GM21390 (cell line): ENCODE results near the gene IDH2.
"Not testable (repeated sequence)": the region's sequence is repeated elsewhere in the genome, so short reads cannot be mapped to it uniquely, and the experiment has no call there.

Experiments used
- ATAC-seq: cut with Tn5 transposase; IDR thresholded peaks from one replicate; pipeline ENCODE4 v1.9.1; 2021; ENCODE audit not compliant: unreplicated experiment

IDH2 gene

DNA sequence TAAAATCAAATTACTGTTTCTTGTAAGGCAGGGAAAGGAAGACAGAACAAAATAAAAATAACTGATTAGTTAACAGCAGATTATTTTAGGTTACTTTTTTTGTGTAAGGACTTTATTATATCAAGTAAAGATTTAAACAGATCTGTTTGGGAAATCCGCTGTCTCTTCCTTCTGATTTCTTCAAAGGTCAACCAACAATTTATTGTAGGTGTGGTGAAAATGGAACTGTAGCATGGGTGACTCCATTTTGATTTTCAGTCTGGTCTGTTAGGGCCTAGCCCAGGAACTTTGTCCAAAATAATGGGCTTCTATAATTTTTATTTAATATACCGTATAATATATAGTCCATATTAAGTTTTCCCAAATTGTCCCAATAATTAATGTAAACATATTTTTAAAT, 13.5 kb upstream of the IDH2 start:
- no peak for ATAC-seq

DNA sequence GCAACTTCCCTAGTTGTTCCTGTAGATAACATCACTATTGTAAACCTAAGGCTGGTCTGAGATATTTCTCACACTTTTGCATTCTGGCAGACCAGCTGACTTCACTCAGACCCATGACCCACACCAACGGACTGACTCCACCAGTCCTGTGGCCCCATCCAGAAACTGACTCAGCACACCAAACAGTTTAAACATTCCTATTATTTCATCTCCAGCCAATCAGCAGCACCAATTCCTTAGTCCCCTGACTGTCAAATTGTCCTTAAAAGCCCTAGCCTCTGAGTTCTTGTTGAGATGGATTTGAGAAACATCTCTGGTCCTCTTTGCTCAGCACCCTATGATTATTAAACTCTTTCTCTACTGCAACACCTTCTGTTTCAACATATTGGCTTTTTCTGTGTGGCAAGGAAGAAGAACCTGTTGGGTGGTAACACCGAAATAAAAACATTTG, 12.2 kb upstream of the IDH2 start:
- no peak for ATAC-seq

DNA sequence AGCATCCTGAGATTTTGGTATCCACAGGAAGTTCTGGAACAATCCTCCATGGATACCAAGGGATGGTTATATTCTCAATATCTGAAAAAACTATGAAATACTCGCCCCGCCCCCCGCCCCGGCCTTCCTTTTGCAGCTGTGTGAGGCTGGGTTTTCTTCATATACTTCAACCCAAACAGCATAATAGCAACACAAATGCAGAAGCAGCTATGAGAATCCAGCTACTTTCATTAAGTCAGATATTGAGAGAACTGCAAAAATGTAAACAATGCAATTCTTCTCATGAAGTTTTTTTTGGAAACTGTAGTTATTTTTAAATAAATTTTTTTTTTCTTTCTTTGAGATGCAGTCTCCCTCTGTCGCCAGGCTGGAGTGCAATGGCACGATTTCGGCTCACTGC, 10.9 kb upstream of the IDH2 start:
- no peak for ATAC-seq

DNA sequence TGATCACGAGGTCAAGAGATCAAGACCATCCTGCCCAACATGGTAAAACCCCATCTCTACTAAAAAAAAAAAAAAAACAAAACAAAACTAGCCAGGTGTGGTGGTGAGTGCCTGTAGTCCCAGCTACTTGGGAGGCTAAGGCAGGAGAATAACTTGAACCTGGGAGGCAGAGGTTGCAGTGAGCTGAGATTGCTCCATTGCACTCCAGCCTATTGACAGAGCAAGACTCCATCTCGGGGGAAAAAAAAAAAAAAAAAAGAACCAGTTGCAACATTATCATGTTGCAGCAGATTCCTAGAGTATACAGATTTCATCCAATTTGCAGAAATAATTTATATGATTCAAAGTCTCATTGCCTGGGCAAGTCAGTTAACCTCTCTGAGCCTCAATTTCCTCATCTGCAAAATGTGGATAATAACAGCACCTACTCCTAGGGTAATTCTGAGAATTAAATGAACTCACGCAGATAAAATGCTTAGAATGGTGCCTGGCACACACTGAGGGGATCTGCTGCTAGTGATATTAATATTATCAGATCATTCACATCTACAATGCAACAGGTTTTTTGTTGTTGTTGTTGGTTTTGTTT, 7.0 kb upstream of the IDH2 start:
- ATAC-seq, result not testable (repeated sequence)

DNA sequence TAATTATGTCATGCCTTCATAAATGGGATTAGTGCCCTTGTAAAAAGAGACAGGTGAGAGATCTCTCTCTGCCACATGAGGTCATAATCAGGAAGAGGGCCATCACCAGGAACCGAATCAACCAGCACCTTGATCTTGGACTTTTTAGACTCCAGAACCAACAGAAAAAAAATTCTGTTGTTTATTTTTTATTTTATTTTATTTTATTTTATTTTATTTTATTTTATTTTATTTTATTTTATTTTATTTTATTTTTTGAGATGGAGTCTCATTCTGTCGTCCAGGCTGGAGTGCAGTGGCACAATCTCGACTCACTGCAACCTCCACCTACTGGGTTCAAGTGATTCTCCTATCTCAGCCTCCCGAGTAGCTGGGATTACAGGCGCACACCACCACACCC, 5.8 kb upstream of the IDH2 start:
- ATAC-seq, result not testable (repeated sequence)

DNA sequence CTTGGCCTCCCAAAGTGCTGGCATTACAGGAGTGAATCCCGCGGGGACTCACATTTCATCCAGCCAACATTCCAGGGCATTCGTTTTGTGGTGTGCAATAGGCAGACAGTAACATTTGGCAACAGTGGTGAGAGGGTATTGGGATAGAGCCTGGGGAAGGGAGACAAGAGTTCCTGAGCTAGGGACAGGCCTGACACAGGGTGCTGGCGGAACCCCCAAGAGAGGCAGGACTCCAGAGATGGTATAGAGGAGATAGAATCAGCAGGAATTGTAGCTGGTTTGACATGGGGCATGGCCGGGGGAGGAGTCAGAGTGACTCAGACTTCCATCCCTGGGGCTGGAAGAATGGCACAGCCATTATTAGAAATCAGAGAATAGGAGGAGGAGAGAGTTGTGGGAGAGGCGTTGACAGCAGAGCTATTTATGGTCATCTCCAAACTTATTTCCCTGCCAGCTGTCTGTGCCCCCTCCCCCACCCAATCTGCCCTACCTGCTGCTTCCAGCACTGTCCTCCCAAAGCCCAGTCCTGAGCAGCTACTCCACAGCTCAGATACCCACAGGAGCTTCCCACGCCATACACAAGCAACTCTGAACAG, 4.4 kb upstream of the IDH2 start:
- no peak for ATAC-seq

DNA sequence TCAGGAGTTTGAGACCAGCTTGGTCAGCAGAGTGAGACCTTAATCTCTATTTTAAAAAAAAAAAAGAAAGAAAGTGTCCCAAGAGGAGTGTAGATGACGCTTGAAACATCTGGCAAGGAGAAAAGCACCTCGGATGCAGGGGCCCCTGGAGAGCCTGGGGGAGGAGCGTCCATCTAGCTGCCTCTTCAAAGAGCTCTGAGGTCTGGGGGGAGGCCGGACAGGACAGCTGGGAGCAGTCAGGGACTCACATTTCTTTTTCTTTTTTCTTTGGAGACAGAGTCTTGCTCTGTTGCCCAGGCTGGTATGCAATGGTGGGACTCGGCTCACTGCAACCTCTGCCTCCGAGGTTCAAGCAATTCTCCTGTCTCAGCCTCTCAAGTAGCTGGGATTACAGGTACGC, 3.3 kb upstream of the IDH2 start:
- no peak for ATAC-seq

DNA sequence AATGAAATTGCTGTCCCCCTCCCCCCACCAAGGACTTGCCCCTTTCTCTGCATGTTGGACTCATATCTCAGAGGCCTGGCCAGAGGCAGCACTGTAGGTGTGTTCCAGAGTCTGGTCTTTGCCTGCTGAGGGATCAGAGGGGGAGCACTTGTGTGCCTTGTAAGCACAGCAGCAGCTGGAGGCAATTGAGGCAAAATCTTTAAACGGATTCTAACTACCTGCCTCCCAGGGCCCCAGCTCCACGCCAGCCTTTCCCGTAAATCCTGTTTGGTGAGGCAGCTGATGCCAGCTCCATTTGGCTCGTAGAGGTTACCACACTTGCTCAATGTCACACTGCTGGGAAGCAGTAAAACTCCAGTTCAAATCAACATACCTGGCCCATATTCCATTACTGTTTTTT, 2.3 kb upstream of the IDH2 start:
- no peak for ATAC-seq

DNA sequence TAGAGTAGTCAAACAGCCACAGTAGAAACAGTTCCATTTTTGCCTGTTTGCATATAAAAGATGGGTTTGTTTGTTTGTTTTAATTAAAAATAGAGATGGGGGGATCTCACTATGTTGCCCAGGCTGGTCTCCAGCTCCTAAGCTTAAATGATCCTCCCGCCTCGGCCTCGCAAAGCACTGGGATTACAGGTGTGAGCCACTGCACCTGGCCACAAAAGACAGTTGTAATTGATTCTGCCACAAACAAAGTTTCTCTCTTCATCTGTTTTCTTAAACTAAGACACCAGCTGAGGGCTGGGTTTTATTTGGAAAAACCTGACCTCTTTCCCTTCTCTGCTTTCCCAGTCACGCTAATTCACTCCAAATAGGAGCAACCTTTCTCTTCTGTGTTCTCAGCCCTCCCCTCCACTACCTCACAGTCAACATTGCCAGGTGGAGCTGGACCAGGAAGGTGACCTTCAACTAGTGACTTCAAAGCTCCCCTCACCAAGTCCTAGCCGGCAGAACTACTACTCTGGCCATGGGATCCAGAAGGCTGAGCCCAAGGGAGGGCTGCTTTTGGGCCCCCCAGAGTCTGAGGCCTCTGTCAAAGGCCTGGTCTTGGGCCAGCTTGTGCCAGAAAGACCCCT, 1.5 kb upstream of the IDH2 start:
- no peak for ATAC-seq

DNA sequence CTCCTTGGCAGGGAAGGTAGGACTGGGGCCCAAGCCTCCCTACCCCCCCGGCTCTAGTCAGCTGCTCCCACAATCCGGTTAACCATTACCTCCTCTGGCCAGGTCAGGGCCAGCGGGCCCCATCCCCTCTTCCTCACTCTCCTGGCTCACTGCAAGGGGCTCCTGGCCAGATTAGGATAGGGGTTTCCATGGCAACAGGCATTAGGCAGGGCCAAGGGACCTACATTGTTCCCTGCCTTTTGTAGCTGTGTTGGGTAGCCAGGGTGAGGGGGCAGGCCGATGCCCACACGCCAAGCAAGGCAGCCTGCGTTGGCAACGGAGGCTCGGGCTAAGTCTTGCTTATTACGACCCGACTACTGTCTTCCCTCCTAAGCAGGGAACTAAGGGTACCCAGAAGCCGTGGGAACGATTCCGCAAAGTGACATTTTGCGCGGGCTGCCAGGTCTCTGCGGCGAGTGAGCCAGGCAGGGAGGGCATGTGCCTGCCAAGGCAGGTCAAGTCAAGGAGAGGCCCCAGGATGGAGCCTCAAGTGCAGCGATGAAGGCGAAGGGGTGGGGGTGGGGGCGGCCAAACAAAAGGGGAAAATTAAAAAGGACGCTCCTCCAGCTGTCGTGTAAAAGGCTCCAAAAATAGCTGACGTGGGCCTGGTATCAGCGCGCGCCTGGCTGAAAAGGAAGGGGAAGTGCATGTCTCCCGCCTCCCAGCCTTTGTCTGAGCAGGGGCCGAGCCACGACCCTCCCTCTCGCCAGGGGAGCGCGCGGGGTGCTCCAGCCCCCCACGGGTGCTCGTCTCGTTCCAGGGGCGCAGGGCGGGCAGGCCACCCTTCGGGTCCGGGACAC, 919 bp downstream of the IDH2 start:
- no peak for ATAC-seq

DNA sequence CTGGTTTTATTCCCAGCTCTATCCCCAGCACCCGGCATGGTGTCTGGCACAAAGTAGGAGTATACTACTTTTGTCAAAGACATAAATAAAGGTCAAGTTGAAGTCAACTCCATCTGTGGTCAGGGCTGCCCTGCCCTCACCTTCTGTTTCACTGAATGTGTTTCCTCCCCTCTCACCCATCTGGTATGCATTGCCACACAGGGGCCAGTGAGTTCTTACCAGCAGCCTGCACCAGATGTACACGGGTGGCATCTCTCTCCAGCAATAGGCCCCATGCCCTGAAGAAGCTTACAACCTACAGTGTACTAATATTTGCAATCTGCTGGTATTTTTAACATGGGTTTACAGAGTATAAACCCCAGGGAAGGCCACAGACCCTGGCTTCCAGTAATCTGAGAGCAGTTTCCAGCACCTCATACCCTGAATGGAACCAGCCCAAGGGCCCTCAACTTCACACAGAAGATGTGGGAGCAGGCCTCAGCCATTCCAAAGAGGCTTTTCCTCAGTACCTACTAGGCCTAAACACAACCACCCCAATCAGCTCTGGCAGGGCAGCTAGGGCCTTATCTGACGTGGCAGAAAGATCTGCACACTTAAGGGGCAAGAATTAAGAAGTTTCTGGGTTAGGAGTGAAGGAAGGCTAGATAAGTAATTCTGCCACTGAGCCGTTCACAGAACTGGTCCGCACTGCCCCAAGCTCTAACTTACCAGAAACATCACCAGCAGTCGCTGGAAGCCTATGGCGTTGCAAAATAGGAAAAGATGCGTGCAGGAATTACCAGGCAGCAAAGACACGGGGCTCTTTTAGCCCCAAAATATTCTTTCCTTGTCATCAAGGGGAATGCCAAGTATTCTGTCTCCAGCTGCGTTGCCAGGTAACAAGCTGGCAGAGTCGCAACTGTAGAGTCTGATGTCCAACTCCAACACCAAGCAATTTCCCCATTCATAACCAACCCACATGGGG, 2.1 kb downstream of the IDH2 start:
- ATAC-seq, result no peak

DNA sequence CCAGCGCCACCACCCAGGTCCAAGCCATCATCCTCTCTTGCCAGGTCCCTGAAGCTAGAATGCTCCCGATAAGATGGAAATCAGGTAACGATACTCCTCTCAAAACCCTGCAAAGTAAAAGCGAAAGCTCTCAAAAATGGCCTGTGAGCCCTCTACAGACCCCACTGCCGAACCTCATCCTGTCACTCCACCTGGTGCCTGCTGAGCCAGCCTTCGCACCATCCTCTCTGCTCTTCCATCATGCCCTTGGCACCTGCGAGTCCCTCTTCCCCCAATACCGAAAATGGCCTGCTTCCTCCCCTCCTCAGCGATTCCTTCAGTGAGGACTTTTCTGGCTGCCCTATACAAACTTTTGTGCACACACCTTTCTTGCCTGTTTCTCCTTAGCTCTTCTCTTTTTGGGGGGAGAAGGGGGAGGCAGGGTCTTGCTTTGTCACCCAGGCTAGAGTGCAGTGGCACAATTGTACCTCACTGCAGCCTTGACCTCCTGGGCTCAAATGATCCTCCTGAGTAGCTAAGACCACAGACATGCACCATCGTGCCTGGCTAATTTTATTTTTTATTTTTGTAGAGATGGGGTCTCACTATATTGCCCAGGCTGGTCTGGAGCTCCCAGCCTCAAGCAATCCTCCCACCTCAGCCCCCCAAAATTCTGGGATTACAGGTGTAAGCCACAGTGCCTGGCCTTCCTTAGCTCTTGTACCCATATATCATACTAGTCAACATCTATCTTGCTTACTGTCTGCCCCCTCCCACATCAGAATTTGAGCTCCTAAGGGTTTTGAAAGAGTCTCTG, 3.0 kb downstream of the IDH2 start:
- no peak for ATAC-seq

DNA sequence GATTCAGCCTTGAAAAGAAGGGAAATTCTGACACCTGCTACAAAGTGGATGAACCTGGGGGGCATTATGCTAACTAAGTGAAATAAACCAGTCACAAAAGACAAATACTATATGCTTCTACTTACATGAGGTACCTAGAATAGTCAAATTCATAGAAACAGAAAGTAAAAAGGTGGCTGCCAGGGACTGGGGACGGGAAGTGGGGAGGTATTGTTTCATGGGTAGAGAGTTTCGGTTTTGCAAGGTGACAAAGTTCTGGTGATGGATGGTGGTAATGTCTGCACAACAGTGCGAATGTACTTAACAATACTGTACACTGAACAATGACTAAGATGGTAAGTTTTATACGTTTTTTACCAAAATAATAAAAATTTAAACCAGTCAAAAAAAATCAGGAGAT, 4.8 kb downstream of the IDH2 start:
- peak; percentile 57 for ATAC-seq

DNA sequence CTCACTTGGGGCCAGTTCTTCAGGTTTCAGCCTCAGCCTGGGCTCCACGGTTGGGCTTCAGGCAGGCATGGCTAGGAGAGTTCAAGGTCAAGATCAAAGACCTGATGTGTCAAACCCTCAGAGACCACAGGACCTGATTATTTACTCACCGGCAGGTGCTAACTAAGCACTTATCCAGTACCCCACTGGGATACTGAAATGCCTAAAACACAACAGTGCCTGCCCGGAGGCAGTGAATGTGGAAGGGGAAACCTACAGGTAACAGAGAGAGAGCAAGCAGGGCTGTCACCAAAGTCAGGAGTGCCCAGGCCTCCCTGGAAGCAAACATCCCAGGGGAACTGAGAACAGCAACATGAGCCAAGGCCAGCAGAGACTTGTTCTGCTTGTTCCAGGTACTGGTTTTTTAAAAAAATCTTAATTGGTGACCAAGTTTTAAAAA, 6.7 kb downstream of the IDH2 start:
- ATAC-seq, result no peak

DNA sequence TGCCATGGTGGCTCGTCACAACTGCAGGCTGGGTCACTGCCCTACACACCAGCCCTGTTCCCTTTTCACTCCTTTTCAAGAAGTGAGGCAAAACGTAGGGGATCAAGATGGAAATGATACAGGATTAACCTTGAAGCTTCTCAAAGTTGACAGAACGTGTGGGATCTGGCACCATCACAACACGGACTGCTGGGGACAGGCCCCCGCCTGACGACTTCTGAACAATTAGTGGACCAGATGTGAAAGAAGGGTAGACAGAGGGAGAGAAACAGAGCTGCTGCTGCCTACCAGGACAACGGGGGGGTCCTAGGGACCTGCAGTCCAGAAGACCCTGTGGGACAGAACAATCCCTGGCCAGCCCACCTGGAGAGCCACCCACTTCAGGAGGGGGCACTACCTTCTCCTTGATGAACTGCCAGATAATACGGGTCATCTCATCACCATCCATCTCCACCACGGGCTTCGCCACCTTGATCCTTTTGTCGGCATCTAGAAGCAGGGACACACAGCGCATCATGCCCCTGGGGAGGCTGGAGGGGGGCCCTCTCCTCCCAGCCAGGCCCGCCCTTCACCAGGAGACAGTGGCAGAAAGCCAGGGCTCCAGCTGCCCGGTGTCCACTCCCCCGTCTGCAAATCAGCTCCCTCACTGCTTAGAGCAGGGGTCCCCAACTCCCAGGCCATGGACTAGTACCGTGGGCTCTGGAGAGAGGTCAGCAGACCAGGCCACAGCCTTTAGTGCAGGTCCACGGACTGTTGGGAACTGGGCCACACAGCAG, 10.9 kb downstream of the IDH2 start:
- ATAC-seq, result no peak

DNA sequence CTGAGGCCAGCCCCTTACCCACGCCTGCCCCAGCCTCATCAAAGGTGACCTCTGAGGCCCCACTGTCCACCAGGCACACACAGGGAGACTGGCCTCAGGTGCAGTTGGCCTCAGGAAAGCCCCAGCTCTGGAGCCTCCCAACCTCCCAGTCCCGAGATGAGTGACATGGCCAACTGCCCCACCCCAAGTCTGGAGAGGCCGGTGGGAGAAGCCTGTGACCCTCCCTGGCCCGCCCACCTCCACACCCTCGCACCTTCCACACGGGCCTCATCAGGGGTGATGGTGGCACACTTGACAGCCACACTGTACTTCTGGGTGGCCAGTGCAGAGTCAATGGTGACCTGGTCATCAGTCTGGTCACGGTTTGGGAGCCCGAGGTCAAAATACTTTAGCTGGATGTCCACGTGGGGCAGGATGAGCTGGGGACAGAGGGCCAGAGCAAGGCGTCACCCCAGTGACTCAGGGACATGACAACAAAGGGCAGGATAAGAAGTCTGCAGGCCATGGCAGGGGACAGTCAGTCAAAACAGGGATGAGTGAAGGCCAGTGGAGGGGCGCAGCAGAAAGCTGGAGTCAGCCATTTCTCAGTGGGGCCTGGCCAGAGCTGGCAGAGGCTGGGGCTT, 11.9 kb downstream of the IDH2 start:
- ATAC-seq, result no peak

DNA sequence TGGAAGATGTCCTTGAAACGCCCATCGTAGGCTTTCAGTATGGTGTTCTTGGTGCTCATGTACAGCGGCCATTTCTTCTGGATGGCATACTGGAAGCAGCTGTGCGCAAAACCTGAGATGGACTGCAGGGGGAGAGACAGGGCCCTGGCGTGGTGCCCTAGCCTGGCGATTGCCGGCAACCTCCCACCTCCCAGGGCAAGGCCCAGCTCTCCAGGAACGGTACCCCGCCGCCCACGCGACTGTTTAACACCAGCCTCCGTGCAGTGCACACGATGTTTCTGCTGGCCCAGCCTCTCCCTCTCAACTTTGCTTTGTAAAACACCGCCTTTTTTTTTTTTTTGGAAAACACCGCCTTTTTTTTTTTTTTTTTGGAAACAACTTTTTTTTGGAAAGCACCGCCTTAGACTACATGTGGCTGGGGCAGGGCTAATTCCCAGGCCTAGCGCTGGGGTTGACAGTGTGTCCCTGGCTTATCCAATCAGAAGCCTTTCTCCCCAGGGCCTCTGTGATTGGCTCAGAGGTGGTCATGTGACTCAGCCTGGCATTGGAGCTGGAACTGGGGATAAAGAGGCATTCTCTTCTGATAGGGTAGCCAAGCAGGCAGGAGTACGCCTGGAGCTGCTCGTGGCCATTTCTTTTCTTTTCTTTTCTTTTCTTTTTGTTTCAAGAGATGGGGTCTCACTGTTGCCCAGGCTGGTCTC, 14.7 kb downstream of the IDH2 start:
- ATAC-seq, result no peak

DNA sequence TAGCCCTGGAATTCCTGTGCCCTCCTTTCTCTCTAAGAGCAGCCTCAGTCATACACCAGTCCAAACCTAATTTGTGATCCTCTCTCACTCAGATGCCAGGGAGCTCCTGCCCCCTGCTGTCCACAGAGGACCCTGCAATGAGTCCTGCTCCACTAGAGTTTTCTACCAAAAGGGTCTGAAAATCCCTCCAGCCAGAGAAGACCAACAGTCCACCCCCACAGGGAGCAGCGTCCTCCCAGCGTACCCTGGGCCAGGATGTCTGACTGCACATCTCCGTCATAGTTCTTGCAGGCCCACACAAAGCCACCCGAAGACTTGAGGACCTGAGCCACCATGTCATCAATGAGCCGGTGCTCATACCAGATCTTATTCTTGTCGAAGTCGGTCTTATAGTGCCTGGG, 15.4 kb downstream of the IDH2 start:
- ATAC-seq, result peak; percentile 49
